ENCODE data around the gene ABCC1. TPM values are rescaled to one million over a fixed set of nuclear protein-coding genes. Genes with fewer than 3 reads are reported as not detected.

ABCC1 gene
- total RNA-seq, 1 donor from 2014 or later, result 53.7 TPM

DNA sequence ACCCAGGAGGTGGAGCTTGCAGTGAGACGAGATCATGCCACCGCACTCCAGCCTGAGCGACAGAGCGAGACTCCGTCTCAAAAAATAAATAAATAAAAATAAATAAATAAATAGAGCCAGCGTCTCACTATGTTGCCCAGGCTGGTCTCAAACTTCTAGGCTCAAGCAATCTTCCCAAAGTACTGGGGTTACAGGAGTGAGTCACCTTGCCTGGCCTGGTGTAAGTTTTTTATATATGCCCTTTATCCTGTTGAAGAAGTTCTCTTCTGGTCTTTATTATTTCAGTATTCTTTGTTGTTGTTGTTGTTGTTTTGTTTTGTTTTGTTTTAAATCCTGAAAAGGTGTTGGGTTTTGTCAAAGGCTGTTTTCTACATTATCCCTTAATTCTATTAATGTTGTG lies 30.1 kb upstream of the ABCC1 start:
- TF ChIP-seq, protein P1, sequence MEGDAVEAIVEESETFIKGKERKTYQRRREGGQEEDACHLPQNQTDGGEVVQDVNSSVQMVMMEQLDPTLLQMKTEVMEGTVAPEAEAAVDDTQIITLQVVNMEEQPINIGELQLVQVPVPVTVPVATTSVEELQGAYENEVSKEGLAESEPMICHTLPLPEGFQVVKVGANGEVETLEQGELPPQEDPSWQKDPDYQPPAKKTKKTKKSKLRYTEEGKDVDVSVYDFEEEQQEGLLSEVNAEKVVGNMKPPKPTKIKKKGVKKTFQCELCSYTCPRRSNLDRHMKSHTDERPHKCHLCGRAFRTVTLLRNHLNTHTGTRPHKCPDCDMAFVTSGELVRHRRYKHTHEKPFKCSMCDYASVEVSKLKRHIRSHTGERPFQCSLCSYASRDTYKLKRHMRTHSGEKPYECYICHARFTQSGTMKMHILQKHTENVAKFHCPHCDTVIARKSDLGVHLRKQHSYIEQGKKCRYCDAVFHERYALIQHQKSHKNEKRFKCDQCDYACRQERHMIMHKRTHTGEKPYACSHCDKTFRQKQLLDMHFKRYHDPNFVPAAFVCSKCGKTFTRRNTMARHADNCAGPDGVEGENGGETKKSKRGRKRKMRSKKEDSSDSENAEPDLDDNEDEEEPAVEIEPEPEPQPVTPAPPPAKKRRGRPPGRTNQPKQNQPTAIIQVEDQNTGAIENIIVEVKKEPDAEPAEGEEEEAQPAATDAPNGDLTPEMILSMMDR (conservative IDR thresholded peaks at IDR 0.05), result no peak
- Mint-ChIP-seq H3K27ac (no peak overlapping the region), H3K4me3 (no peak overlapping the region), H3K27me3 (peaks cover 7% of the 10 kb centered on the region), H3K4me1 (ENCODE audit: unreplicated experiment) (no peaks in the 10 kb centered on the region), H3K36me3 (no peaks in the 10 kb centered on the region), H3K9me3 (peaks cover 5% of the 10 kb centered on the region)
- no peak for DNase-seq (ENCODE audit: extremely low spot score, unreplicated experiment)

DNA sequence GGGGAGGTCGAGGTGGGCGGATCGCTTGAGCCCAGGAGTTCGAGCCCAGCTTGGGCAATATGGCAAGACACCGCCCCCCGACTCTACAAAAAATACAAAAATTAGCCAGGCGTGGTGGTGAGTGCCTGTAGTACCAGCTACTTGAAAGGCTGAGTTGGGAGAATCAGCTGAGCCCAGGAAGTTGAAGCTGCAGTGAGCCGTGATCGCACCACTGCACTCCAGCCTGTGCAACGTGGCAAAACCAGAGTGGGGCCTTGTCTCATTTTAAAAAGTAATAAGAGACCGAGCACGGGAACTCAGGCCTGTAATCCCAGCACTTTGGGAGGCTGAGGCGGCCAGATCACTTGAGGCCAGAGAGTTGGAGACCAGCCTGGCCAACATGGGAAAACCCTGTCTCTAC lies 24.4 kb upstream of the ABCC1 start:
- no peaks in the 10 kb centered on the region for H3K36me3 Mint-ChIP-seq
- no peak overlapping the region for H3K27ac Mint-ChIP-seq
- H3K27me3 Mint-ChIP-seq, result peaks cover 3% of the 10 kb centered on the region
- no peak overlapping the region for H3K4me3 Mint-ChIP-seq
- no peaks in the 10 kb centered on the region for H3K4me1 Mint-ChIP-seq (ENCODE audit: unreplicated experiment)
- no peak for DNase-seq (ENCODE audit: extremely low spot score, unreplicated experiment)
- H3K9me3 Mint-ChIP-seq, result no peaks in the 10 kb centered on the region
- TF ChIP-seq, protein P1 (conservative IDR thresholded peaks at IDR 0.05), result no peak

DNA sequence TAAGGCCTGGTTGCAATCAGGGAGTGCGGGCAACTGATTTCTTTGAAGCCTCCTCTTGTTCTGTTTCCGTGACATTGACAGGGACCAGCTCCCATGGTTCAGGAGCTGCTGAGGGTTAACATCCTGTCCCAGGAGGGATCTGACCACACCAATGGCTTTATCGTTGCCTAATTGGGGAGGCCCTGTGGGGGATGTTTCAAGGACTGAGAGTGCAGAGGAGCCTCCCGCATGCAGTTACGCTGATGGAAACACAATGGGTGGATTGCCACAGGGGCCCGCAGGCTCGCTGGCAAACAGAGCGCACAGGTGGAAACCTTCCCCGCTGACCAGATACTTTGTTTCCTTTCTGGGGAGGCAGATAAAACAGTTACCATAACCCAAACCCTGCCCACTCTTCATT lies 23.8 kb upstream of the ABCC1 start:
- DNase-seq (ENCODE audit: extremely low spot score, unreplicated experiment), result no peak
- Mint-ChIP-seq H3K27me3 (no peaks in the 10 kb centered on the region), H3K27ac (no peak overlapping the region), H3K4me1 (ENCODE audit: unreplicated experiment) (no peaks in the 10 kb centered on the region), H3K36me3 (no peaks in the 10 kb centered on the region), H3K9me3 (no peaks in the 10 kb centered on the region), H3K4me3 (no peak overlapping the region)
- TF ChIP-seq, protein P1 (conservative IDR thresholded peaks at IDR 0.05), result no peak

DNA sequence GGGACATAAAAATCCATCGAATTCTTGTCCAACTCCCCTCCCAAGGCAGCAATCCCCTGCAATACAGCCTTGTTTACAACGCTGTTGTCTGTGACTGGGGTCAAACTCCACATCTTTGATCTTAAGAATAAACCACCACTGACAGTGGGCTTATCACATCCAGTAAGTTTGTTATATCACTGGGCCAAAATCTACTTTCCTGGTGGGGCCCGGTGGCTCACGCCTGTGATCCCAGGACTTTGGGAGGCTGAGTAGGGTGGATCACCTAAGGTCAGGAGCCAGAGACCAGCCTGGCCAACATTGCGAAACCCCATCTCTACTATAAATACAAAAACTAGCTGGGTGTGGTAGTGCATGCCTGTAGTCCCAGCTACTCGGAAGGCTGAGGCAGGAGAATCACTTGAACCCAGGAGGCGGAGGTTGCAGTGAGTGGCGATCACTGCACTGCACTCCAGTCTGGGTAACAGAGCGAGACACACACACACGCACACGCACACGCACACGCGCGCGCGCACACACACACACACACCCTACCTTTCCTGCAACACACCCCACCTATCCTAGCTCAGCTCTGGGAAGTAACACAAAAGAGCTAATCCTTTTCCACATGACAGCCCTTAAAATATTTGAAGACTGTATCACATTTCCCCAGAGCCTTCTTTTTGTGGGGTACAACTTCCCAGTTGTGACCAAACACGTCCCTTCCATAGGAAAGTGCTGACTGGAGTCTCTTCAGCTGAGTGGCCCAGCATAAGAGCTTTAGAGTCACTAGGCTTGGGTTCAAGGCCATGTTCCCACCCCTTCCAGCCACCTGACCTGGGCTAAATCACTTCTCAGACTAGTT lies 20.9 kb upstream of the ABCC1 start:
- H3K4me3 Mint-ChIP-seq, result no peak overlapping the region
- H3K27me3 Mint-ChIP-seq, result no peaks in the 10 kb centered on the region
- no peaks in the 10 kb centered on the region for H3K9me3 Mint-ChIP-seq
- TF ChIP-seq, protein P1 (conservative IDR thresholded peaks at IDR 0.05), result no peak
- no peaks in the 10 kb centered on the region for H3K36me3 Mint-ChIP-seq
- DNase-seq (ENCODE audit: extremely low spot score, unreplicated experiment), result no peak
- H3K4me1 Mint-ChIP-seq (ENCODE audit: unreplicated experiment), result no peaks in the 10 kb centered on the region
- H3K27ac Mint-ChIP-seq, result peak overlapping the region; percentile 61

DNA sequence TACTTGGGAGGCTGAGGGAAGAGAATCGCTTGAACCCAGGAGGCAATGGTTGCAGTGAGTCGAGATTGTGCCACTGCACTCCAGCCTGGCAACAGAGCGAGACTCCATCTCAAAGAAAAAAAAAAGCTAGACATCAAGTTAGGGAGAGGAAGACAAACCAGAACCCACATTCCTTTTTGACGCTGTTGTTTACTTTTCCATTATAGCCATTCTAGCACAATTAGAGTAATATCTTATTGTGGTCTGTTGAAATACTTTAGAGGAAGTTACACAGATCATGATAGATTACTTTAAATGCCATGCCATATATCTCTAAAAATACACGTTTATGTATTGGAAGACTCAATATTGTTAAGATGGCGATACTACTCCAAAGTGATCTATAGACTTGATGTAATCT lies 16.5 kb upstream of the ABCC1 start:
- H3K9me3 Mint-ChIP-seq, result peaks cover 3% of the 10 kb centered on the region
- no peak for DNase-seq (ENCODE audit: extremely low spot score, unreplicated experiment)
- no peaks in the 10 kb centered on the region for H3K27me3 Mint-ChIP-seq
- H3K4me1 Mint-ChIP-seq (ENCODE audit: unreplicated experiment), result no peaks in the 10 kb centered on the region
- no peak overlapping the region for H3K4me3 Mint-ChIP-seq
- H3K27ac Mint-ChIP-seq, result no peak overlapping the region
- TF ChIP-seq, protein P1 (conservative IDR thresholded peaks at IDR 0.05), result no peak
- H3K36me3 Mint-ChIP-seq, result no peaks in the 10 kb centered on the region
